GM18526 (cell line): ENCODE measurements around the gene SUGCT.

Experiments
- POLR2A ChIP-seq: IDR thresholded peaks from 3 replicates; pipeline ENCODE4 v1.6.1; 2011; ENCODE audit not compliant: insufficient read length; ENCODE audit errors: extremely low read depth

Gene SUGCT

DNA sequence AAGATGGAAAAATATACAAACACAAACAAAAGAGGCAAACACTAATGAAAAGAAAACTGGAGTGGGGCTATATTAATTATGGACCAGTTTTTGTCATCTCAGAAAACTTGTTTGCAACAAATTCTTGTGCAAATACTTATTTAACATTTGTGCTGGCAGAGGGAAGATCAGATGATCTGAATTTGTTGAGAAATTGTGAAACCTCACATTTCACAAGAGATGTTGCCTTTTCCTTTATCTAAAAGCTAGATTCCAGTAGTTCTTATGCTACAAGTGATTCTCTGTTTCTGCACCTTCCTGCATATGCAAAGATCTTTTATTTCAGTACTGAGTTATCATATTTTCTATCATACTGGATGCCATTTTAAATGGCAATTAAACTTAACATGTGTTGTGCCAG, 320.7 kb downstream of the SUGCT start:
- TF ChIP-seq POLR2A: no peak

GRCh38 chr7:40457776-40458480, 323.1 kb downstream of the SUGCT start:
- TF ChIP-seq POLR2A: no peak

DNA sequence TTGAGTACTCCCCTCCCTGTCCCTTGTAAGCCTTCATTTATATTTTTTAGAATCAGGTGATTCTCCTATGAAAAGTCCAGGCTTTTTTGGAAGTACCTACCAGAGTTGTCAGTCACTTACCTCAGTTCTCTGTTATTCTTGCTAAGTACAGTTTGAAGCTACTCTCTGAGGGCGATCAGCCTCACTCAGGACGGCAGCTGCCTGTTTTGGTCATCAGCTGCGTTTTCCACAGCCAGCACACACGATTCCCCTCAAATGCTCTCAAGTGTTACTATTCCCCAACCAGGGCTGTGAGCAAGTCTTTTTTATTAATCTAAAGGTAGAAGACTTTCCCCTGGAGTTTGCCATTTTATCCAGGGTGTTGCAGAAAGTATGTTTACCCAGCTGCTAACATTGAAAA, 328.6 kb downstream of the SUGCT start:
- no peak for TF ChIP-seq POLR2A

DNA sequence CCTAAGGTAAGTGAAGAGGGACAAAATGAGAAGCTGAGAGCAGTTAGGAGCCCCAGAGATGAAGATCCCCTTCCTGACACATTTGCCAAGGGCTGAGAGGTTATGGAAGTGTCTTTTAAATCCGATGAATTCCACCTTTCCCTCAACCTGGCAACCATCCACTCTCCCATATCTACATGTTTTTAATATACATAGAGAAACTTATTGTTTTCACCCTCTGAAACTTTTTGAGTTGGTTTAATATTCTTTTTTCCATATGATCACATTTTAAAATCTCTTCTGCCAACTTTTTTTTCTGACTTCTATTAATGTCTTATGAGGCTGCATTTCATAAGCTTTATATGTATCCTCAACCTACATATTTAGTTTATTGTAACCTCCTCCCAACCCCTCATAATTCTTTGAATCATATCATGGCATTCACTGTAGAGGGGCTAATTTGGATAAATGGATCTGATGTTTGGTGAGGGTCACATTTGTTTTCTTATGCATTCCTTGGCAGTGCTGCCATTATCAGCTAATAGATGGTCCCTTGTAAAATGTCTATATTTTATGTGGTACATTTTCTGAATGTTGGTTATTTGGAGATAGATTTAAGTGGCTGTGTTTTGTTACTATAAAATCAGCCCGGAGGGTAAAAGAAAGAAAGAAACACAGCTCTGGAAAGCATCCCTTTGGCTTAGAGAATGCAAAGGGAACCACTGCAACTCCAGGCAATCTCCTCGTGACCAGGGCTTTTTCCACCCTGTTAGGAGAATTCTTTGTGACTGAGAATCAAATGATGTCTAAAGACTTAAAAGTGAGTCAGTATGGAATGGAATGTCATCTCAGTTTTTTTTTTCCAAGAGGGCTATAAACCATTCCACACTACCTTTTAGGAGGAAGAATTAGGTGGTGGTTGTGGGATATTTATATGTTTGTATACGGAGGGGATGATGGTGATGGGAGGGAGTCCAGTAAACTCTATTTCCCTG, 334.4 kb downstream of the SUGCT start:
- TF ChIP-seq POLR2A: no peak

DNA sequence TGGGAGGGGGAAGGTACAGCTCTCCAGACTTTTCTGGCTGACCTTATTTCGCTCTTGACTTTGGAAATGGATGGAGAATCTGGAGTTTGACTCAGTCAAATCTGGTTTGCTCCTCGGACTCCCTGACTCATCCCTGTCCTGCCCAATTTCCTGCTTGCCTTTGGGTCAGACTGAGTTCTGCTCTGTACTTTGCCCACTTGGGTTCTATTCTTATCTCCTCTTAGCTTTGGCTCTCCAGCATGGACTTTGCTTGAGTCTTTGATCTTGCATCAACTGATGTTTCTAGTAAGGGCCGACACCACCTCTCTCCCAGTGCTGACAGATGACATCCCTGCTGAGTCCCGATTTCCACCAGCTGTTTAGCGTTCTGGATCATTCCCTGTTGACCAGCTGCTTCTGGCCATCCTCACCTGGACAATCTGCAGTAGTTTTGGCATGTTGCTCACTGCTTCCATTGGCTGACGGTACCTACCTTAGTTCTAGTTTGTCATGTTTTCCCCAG, 335.3 kb downstream of the SUGCT start:
- TF ChIP-seq POLR2A: no peak

GRCh38 chr7:40470817-40471216, 336.0 kb downstream of the SUGCT start:
- no peak for TF ChIP-seq POLR2A

- no peak for TF ChIP-seq POLR2A
These were observed 337.1 kb downstream of the SUGCT start for GRCh38 chr7:40471891-40472290.

DNA sequence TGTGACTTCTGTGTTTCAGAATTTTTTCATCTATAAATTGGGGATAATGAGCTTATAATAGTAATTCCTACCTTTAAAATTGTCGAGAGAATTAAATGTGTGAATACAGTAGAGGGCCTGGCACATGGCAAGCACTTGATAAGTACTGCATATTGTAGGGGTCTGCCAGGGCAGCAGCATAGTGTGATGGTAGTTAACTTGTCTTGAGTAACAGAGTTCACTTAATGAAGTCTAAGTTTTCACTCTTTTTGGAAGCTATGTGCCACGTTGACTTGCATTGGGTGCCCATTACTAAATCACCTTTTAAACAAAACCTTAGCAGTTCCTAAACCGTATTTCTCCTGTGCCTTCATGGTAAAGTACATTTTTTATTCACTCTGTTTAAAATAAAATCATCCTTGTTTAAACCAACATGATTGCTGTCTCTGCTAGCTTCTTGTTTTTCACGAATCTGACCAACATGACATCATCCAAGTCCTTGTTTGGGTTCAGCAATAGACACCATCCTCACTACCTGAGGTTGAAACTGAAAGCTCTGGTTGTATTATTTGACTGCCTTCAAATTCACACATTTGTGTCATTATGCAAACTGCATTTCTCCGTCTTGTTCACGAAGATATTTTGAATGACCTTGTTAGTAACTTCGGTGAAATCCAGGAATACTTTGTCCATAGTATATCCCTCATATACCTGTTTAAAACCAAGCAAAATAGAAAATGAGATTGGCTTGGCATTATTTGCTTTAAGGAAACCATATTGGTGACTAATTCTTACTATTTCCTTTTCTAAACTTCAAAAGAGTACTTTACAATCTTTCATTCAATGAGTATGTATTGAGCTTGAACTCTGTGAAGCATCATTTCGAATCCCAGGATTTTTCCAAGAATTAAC, 340.2 kb downstream of the SUGCT start:
- TF ChIP-seq POLR2A: no peak

DNA sequence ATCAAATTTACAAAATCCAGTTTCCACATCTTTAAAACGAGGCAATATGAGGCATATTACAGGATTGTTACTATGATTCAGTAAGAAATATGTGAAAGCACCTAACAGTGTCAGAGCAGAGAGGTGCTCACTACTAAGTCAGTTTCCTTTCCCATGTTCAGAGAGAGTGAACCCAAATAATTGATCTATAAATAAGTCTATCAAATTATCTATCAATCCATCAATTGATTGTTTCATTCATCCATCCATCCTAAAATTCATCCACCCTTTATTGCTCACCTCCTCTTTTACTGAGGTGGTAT, 340.8 kb downstream of the SUGCT start:
- no peak for TF ChIP-seq POLR2A

DNA sequence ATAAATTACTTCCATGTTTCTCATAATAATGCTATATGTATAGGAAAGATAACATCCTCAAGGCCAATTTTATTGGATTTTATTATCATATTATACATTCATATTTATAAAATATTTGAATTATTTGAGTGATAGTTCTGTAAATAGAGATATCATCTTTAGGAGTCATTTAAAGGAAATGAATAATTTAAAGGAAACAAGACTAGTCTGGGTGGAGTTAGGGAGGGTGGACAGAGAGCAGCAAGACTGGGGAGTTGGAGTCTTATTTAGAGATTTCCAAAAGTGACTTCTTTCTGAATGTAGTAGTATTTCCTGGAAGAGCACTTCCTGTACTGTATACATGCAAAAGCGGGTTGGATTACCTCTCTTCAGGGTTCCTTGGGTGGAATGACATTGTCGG, 342.3 kb downstream of the SUGCT start:
- TF ChIP-seq POLR2A: no peak

- no peak for TF ChIP-seq POLR2A
These were observed 348.0 kb downstream of the SUGCT start for GRCh38 chr7:40482845-40483244.

- TF ChIP-seq POLR2A: no peak
These were observed 348.8 kb downstream of the SUGCT start for GRCh38 chr7:40483630-40484029.

- TF ChIP-seq POLR2A: no peak
These were observed 355.2 kb downstream of the SUGCT start for GRCh38 chr7:40489844-40490602.

GRCh38 chr7:40490603-40490924, 355.8 kb downstream of the SUGCT start:
- no peak for TF ChIP-seq POLR2A

- TF ChIP-seq POLR2A: no peak
These were observed 358.1 kb downstream of the SUGCT start for GRCh38 chr7:40492946-40493345.
